Measurements from ENCODE around the gene UBASH3B.
A peak's percentile ranks its signal among the peaks of the same experiment; 100 is the strongest.

Gene UBASH3B

DNA sequence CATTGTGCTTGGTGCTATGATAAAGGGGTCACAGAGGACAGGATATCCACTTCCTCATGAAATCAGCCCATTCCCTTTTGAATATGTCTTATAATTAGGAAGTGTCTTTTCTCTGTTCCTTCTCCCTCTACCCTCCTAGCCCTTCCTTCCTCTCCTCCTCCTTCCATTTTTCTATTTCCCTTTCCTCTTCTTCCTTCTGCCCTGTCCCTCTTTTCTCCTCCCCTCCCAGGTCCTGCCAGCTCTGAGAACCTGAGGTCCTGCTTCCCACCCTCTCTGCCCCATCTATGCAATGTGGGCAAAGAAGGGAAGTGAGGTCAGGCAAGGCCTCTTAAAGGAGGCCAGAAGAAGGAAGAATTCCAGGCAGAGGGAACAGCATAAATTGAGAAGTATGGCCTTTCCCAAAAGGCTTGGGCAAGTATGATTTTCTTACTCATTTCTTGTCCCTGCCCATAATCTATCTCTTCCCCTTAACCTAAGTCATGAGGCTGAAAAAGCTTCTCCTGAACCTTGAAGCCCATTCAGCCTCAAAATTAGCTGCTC is 7.7 kb upstream of the UBASH3B start:
- DNase-seq (ENCODE audit: low spot score) = no peak

- DNase-seq (ENCODE audit: low spot score) = no peak
These were observed 6.4 kb upstream of the UBASH3B start for GRCh38 chr11:122649116-122649515.

DNA sequence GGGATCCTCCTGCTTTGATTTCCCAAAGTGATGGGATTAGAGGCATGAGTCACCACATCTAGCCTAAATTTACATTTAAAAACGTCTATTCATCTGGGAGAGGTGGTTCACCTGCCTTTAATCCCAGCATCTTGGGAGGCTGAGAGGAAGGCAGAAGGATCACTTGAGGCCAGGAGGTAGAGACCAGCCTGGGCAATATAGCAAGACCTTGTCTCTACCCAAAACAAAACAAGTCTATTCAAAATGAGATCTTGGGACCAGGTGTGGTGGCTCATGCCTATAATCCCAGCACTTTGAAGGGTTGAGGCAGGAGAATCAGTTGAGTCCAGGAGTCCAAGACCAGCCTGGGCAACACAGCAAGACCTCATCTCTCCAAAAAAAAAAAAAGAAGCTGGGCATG is 4.9 kb upstream of the UBASH3B start:
- DNase-seq (ENCODE audit: low spot score) = no peak

DNA sequence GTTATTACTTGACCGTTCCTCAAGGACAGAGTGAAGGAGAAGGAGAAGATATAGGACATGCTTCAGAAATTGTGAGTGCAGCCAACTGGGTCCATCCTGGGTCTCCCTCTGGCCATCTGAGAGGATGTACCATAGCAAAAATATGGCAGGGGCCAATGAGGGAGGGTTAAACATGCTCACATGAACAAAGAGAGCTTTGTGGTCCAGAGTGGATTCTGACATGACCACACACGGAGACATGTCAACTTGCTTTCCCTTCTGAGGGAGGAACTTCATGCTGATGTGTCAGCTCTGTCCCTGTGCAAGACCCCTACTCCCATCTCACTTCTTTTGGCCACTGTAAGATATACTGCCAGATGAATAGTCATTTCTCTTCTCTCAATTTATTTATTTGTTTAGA is 3.0 kb upstream of the UBASH3B start:
- no peak for DNase-seq (ENCODE audit: low spot score)

- DNase-seq (ENCODE audit: low spot score) = no peak
These were observed 1.5 kb upstream of the UBASH3B start for GRCh38 chr11:122653916-122654585.

- DNase-seq (ENCODE audit: low spot score) = peak; percentile 52
These were observed 630 bp downstream of the UBASH3B start for GRCh38 chr11:122656073-122656630.

DNA sequence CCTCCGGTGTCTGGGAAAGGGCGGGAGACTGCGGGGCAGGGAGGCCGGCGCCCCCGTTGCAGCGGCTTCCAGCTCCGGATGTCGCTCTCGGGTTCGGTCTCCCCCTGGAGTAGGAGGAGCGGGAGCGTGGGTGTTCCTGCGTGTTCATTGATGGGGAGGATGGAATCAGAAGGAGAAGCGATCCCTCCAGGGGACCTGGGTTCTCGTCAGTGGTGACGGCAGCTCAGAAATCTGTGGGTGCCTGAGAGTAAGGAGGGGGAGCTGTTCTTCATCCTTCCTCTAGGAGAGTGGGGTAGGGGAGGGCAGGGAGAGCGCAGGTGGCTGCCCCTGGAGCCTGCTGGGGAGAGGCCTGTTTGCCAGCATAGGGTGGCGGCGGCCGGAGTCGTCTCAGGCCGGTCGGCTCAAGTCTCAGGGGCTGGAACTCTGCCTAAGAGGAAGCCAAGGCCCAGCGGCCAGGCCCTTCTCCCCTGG is 1.1 kb downstream of the UBASH3B start:
- DNase-seq (ENCODE audit: low spot score) = peak; percentile 28

DNA sequence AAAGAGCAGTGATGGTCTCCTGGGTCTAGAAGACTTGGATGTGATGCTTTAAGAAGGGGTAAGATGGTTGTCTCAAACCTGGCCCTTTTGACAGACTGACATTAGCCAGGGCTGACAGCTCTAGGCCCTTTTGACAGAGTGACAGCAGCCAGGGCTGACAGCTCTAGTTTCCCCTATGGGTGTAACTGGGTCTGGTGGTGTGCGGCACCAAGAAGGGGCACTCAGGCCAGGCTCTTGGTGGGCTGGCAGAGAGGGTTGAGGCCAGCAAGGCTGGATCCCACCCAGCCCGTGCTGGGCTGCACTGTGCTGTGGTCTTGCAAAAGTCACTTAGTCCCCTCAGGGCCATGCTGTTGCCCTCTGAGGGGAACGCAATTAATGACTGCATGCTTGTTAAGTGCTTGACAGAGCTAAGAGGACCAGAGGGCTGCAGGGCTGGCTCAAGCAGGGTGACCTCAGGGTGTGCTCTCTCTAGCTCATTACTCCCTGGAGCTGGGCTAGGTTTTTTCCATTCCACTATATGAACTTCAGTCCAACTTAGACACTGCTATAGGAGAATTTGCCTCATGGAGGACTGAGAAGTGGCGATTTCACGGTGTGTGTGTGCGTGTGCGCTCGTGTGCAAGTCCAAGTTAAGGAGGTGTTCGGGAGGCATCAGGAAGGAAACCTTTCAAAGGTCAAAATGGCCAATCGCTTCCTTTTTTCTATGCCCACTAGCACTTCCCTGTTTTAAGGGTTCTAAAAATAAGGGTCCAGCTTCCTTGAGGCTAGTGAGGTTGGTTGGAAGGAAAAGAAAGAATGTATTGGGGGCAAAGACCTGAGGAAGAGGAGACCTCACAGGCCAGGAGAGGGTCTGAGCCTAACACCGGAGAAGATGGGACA is 4.4 kb downstream of the UBASH3B start:
- DNase-seq (ENCODE audit: low spot score) = no peak

- no peak for DNase-seq (ENCODE audit: low spot score)
These were observed 5.8 kb downstream of the UBASH3B start for GRCh38 chr11:122661182-122661945.

DNA sequence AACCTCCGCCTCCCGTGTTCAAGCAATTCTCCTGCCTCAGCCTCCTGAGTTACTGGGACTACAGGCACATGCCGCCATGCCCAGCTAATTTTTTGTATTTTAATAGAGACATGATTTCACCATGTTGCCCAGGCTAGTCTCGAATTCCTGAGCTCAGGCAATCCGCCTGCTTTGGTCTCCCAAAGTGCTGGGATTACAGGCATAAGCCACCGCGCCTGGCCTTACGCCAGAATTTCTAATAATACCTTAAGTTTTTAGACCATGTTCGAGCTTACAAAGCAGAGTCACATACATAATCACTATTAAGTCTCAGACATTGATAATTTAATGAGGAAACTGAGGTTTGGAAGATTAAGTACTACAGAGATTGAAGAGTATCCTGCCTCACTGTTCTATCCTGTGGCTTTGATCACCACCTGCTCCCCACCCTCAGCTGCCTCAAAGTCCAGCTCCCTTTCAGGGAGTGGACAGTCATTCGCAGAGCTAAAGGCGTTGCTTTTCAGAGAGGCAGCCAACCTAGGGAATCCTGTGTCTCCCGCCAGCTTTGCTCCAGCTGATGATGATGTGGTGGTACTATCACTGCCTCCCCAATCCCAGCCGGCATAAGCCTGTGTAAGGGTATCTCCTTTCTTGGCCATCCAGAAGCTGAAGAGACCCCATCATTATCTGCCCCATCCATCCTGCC is 7.7 kb downstream of the UBASH3B start:
- DNase-seq (ENCODE audit: low spot score) = no peak

GRCh38 chr11:122663764-122664163 is 8.2 kb downstream of the UBASH3B start:
- DNase-seq (ENCODE audit: low spot score) = no peak

GRCh38 chr11:122664188-122664587 is 8.7 kb downstream of the UBASH3B start:
- DNase-seq (ENCODE audit: low spot score) = no peak

DNA sequence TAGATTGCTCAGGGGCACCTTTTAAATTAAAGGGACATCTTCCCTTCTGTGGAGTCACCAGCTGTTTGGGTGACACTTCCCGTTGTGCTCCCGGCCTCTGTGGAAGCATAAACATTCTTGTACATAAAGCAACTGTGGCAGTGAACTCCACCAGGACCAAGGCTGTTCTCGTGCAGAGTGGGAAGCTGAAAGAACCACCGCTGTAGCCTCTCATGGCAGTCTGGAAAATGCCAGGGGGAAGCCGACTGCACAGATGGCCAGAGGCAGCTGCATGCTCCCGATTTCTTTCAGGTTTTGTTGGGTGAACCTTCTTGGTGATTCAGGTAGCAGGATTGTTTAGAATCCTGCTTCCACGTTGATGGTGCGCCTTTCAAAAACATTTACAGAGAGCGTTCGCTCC is 10.3 kb downstream of the UBASH3B start:
- no peak for DNase-seq (ENCODE audit: low spot score)

DNA sequence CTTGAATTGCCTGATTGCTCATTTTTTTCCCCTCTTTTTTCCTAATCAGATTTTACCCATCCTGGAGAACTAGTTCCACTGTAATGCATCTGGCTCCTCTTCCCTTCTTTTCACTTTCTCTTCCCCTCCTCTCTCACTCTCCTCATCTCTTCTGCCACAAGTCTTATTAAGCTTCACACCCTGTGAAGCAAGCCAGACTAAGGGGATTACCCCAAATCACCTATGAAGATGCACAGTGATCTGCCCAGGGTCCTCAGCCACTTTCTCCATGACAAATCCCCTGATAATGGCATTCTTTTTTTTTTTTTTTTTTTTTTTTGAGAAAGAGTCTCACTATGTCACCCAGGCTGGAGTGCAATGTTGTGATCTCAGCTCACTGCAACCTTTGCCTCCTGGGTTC is 11.2 kb downstream of the UBASH3B start:
- no peak for DNase-seq (ENCODE audit: low spot score)

DNA sequence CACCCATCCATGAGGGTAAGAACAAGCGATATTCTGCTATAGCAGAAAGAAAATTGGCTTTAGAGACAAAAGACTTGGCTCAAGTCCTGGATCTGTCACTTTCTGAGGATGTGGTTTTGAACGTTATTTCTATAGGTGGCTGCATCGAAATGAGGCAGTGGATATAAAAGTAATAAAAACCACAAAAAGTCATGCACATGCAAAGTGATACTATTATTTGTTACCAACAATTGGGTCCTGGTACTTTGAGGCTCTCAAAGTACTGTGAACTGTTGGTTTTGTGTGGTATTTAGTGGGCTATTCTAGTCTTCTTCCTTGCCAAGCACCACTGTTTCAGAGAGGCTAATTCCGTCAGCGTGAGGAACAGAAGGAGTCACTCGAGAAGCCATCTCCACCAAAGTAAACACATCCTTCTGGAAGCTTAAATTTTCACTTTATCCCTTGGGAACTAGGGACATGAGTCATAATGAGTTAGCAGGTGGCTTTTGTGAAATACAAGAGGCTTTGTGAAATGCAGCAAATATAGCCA is 13.1 kb downstream of the UBASH3B start:
- DNase-seq (ENCODE audit: low spot score) = no peak

DNA sequence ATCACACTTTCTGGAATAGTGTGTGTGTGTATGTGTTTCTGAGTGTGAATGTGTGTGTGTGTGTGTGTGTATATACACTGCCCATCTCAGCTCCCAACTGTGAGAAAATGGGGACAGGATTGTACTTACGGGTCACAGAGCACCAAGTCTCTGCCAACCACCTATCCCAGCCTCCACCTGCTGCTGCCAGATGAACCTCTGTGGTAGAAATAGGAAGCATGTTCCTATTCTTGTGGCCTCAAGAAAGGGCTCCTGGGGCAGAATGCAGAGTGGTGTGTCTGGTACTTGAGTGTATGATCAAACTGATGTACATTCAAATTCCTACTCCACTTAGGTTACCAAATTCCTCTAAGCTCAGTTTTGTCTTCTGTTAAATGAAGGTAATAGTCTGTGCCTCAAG is 14.6 kb downstream of the UBASH3B start:
- no peak for DNase-seq (ENCODE audit: low spot score)

DNA sequence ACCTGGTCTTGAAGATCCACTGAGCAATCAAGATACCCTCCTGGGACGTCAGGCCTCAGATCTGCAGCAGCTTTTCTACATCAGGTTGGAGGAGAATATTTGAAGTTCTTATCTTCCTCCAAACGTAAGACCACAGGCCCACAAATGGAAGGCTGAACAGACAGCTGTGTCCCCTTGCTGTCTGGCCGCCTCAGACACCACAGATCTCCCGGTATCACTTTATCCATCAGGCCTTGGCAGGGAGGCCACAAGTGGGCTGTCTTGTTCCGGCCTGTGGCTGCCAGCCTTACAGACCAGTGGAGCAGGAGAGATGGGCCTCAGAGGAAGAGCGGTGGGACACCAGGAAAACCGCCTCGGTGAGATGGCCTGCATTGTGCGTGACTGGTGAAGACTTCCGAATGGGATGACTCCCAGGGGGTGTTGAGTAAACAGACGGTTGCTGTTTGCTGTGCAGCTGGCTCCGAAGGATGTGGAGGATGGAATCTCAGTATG is 15.9 kb downstream of the UBASH3B start:
- DNase-seq (ENCODE audit: low spot score) = no peak

- no peak for DNase-seq (ENCODE audit: low spot score)
These were observed 17.4 kb downstream of the UBASH3B start for GRCh38 chr11:122672892-122673291.

- no peak for DNase-seq (ENCODE audit: low spot score)
These were observed 18.2 kb downstream of the UBASH3B start for GRCh38 chr11:122673701-122674100.

GRCh38 chr11:122676638-122677037 is 21.1 kb downstream of the UBASH3B start:
- DNase-seq (ENCODE audit: low spot score) = no peak

DNA sequence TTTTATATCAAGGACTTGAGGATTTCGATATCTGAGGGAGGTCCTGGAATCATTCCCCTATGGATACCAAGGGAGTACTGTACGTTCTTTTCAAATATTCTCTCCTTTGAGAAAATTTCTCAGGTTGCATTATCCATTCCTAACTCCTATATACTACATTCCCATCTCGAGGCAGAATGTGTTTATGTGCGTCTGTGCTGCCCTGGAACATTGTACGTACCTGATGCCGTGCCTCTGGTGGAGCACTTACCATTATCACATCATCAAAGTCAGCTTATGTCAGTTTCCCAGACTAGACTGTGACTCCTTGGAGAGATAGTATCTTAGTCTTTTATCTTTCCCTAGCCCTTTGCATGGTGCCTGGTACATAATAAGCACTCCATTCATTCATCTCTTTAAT is 21.7 kb downstream of the UBASH3B start:
- no peak for DNase-seq (ENCODE audit: low spot score)

Measured in HuH-7.5 (cell line).